IMR-90 (cell line): ENCODE measurements around the gene PHF21A. TPM values are rescaled to one million over a fixed set of nuclear protein-coding genes. Genes with fewer than 3 reads are reported as not detected.

Source experiments
- ATAC-seq: fragments of 200-7000 bp; cut with Tn5 transposase; 2 replicates; pipeline ENCODE4 v1.9.1; 2020; ENCODE audit warnings: low read depth, mild to moderate bottlenecking, moderate library complexity
- BruUV-seq: library from RNA; stranded (reverse); fragments of 400-500 nt; replicated peaks from 2 replicates; lab custom pipeline; 2021; lab: Mats Ljungman, UMichigan
- CTCF ChIA-PET: fragments of 300-600 bp; formaldehyde crosslinking; extraction: SDS; loops from one replicate; lab custom pipeline; 2021; ENCODE audit warnings: antibody characterized with exemption; lab: Yijun Ruan, JAX
- POLR2A ChIA-PET: fragments of 300-600 bp; sonication (Branson Sonifier 250); formaldehyde crosslinking; loops from one replicate; lab custom pipeline; 2022; ENCODE audit warnings: antibody characterized with exemption; ENCODE audit not compliant: unreplicated experiment; lab: Charles Lee
- DNase-seq: peaks from one replicate; pipeline ENCODE4 v3.0.0; 2013
- H2AFZ ChIP-seq: replicated peaks from 2 replicates; pipeline ENCODE3; 2013; ENCODE audit warnings: low read length, mild to moderate bottlenecking; ENCODE audit not compliant: poor library complexity
- H2AK5ac ChIP-seq: 2 replicates; pipeline ENCODE4 v1.6.1; 2013; ENCODE audit warnings: low read depth, low read length, inconsistent platforms
- H2AK9ac ChIP-seq: replicated peaks from 2 replicates; pipeline ENCODE3; 2013; ENCODE audit warnings: mild to moderate bottlenecking, low read depth, low read length, moderate library complexity; ENCODE audit not compliant: poor library complexity
- H2BK120ac ChIP-seq: 2 replicates; pipeline ENCODE4 v1.6.1; 2013; ENCODE audit warnings: low read depth, low read length, inconsistent platforms
- H2BK15ac ChIP-seq: 3 replicates; pipeline ENCODE4 v1.6.1; 2013; ENCODE audit warnings: low read depth, low read length, inconsistent platforms
- H2BK20ac ChIP-seq: 2 replicates; pipeline ENCODE4 v1.6.1; 2013; ENCODE audit warnings: low read depth, mild to moderate bottlenecking, inconsistent platforms, low read length, moderate library complexity
- H2BK5ac ChIP-seq: 2 replicates; pipeline ENCODE4 v1.6.1; 2013; ENCODE audit warnings: mild to moderate bottlenecking, low read depth, low read length, inconsistent platforms; ENCODE audit not compliant: poor library complexity, severe bottlenecking
- H3K14ac ChIP-seq: replicated peaks from 2 replicates; pipeline ENCODE4 v1.6.1; 2013; ENCODE audit warnings: low read depth, low read length, inconsistent platforms
- H3K18ac ChIP-seq: 2 replicates; pipeline ENCODE4 v1.6.1; 2013; ENCODE audit warnings: low read depth, low read length, control low read depth
- H3K23ac ChIP-seq: 2 replicates; pipeline ENCODE4 v1.6.1; 2013; ENCODE audit warnings: low read depth, low read length, inconsistent platforms
- H3K27ac ChIP-seq: 2 replicates; pipeline ENCODE4 v1.5.1; 2013; ENCODE audit warnings: mild to moderate bottlenecking, control low read depth, low read length; ENCODE audit not compliant: insufficient read depth
- H3K27me3 ChIP-seq: 2 replicates; pipeline ENCODE4 v1.6.1; 2013; ENCODE audit warnings: low read length; ENCODE audit not compliant: control insufficient read depth, insufficient read depth
- H3K36me3 ChIP-seq: 2 replicates; pipeline ENCODE4 v1.6.1; 2013; ENCODE audit warnings: low read length, mixed read lengths; ENCODE audit not compliant: control insufficient read depth, insufficient read depth
- H3K4ac ChIP-seq: 2 replicates; pipeline ENCODE4 v1.6.1; 2013; ENCODE audit warnings: low read depth, low read length, inconsistent platforms
- H3K4me1 ChIP-seq: 2 replicates; pipeline ENCODE4 v1.6.1; 2013; ENCODE audit warnings: low read length, mixed read lengths; ENCODE audit not compliant: control insufficient read depth, insufficient read depth
- H3K4me2 ChIP-seq: 2 replicates; pipeline ENCODE4 v1.6.1; 2013; ENCODE audit warnings: low read depth, mild to moderate bottlenecking, control low read depth, low read length, moderate library complexity
- H3K4me3 ChIP-seq: 2 replicates; pipeline ENCODE4 v1.5.1; 2013; ENCODE audit warnings: low read depth, mild to moderate bottlenecking, control low read depth, low read length, moderate library complexity; ENCODE audit not compliant: insufficient read depth
- H3K56ac ChIP-seq: 2 replicates; pipeline ENCODE4 v1.6.1; 2013; ENCODE audit warnings: low read length, inconsistent platforms; ENCODE audit not compliant: insufficient read depth; ENCODE audit errors: extremely low read depth
- H3K79me1 ChIP-seq, 2 experiments: 2 replicates each; pipeline ENCODE4 v1.6.1; 2013; ENCODE audit warnings: low read length in 2 of 2, inconsistent platforms in 1 of 2, low read depth in 1 of 2
- H3K9ac ChIP-seq: 2 replicates; pipeline ENCODE4 v1.6.1; 2013; ENCODE audit warnings: low read depth, low read length, control low read depth
- H3K9me1 ChIP-seq: 2 replicates; pipeline ENCODE4 v1.6.1; 2013; ENCODE audit warnings: low read length, inconsistent platforms; ENCODE audit not compliant: insufficient read depth
- H3K9me3 ChIP-seq: 2 replicates; pipeline ENCODE4 v1.6.1; 2013; ENCODE audit warnings: low read length; ENCODE audit not compliant: control insufficient read depth, insufficient read depth
- H4K20me1 ChIP-seq: 2 replicates; pipeline ENCODE4 v1.6.1; 2013; ENCODE audit warnings: low read length, inconsistent platforms; ENCODE audit not compliant: insufficient read depth
- H4K5ac ChIP-seq: 2 replicates; pipeline ENCODE4 v1.6.1; 2013; ENCODE audit warnings: mild to moderate bottlenecking, low read depth, low read length, control low read depth
- H4K8ac ChIP-seq, 2 experiments: 2 replicates each; pipeline ENCODE4 v1.6.1; 2013; ENCODE audit warnings: low read depth in 2 of 2, low read length in 2 of 2, control low read depth in 1 of 2, inconsistent platforms in 1 of 2
- H4K91ac ChIP-seq: 2 replicates; pipeline ENCODE4 v1.6.1; 2013; ENCODE audit warnings: low read depth, low read length, inconsistent platforms; ENCODE audit not compliant: insufficient read depth
- BHLHE40 ChIP-seq: fragments of 150-350 bp; IDR thresholded peaks from 2 replicates; pipeline ENCODE4 v1.6.1; 2016; ENCODE audit warnings: mild to moderate bottlenecking, low read depth, low read length
- CEBPB ChIP-seq: IDR thresholded peaks from 2 replicates; pipeline ENCODE4 v1.6.1; 2012; ENCODE audit warnings: low read depth, low read length, improper control_type of control experiment
- CHD1 ChIP-seq: IDR thresholded peaks from 2 replicates; pipeline ENCODE4 v1.6.1; 2012; ENCODE audit warnings: low read depth, low read length, improper control_type of control experiment
- FOS ChIP-seq: fragments of 150-350 bp; IDR thresholded peaks from 2 replicates; pipeline ENCODE4 v1.6.1; 2016; ENCODE audit warnings: low read depth, low read length
- MXI1 ChIP-seq: IDR thresholded peaks from 2 replicates; pipeline ENCODE4 v1.6.1; 2012; ENCODE audit warnings: low read depth, mild to moderate bottlenecking, low read length, moderate library complexity, borderline replicate concordance
- NFE2L2 ChIP-seq: fragments of 150-350 bp; IDR thresholded peaks from 2 replicates; pipeline ENCODE4 v1.6.1; 2016; ENCODE audit warnings: low read depth, mild to moderate bottlenecking, low read length
- POLR2A ChIP-seq: IDR thresholded peaks from 2 replicates; pipeline ENCODE4 v1.6.1; 2012; ENCODE audit warnings: mild to moderate bottlenecking, low read depth, low read length
- RCOR1 ChIP-seq: IDR thresholded peaks from 2 replicates; pipeline ENCODE4 v1.6.1; 2012; ENCODE audit warnings: mild to moderate bottlenecking, low read length, improper control_type of control experiment; ENCODE audit not compliant: insufficient replicate concordance
- RFX5 ChIP-seq: IDR thresholded peaks from 2 replicates; pipeline ENCODE4 v1.8.0; 2012; ENCODE audit warnings: low read depth, mild to moderate bottlenecking, low read length, moderate library complexity
- SMC3 ChIP-seq: fragments of 150-350 bp; IDR thresholded peaks from 2 replicates; pipeline ENCODE4 v1.6.1; 2016; ENCODE audit warnings: low read depth, mild to moderate bottlenecking, antibody characterized with exemption, low read length, moderate library complexity
- USF2 ChIP-seq: fragments of 150-350 bp; IDR thresholded peaks from 2 replicates; pipeline ENCODE4 v1.6.1; 2017; ENCODE audit warnings: mild to moderate bottlenecking, antibody characterized with exemption, low read length, low read depth
- WGBS, 2 experiments: methylation state at CpG; one replicate each; pipeline versions ENCODE4 v1.1.5 to v1.1.7; 2013; ENCODE audit warnings: missing lambda C conversion rate in 2 of 2; ENCODE audit not compliant: insufficient read length in 1 of 2; ENCODE audit errors: extremely low coverage in 2 of 2; 5-methylcytosine and 5-hydroxymethylcytosine counted together
- dilution Hi-C: fragments of 300-500 bp; cut with HindIII; formaldehyde crosslinking; loops from one replicate; pipeline ENCODE4 v1.14.3; 2018; ENCODE audit warnings: low sequenced_read_pairs; ENCODE audit not compliant: unreplicated experiment
- in situ Hi-C: fragments of 300-500 bp; cut with MboI; formaldehyde crosslinking; loops from 3 replicates; pipeline ENCODE4 v1.14.3; 2019; ENCODE audit warnings: low sequenced_read_pairs, inconsistent platforms, mixed read lengths
- intact Hi-C: fragments of 100-400 bp; cut with micrococcal nuclease; formaldehyde crosslinking; loops from 2 replicates; pipeline ENCODE4 v1.10.0; 2022
- polyA plus RNA-seq, 3 experiments: library from polyadenylated mRNA; depleted of rRNA; stranded (reverse); fragments of >200 nt; gene quantifications; 2 replicates each; pipeline ENCODE4 v1.2.3, GENCODE V29; 2012; ENCODE audit warnings: low replicate concordance in 1 of 3
- total RNA-seq: library from RNA; depleted of rRNA; stranded (reverse); fragments of >200 nt; gene quantifications from 2 replicates; pipeline ENCODE4 v1.2.3, GENCODE V29; 2012
- TF ChIP-seq, protein P1 (sequence below): fragments of 150-350 bp; IDR thresholded peaks from 2 replicates; pipeline ENCODE4 v1.6.1; 2016; ENCODE audit warnings: low read depth, mild to moderate bottlenecking, low read length, moderate library complexity, borderline replicate concordance
- TF ChIP-seq, protein P2 (sequence below): conservative IDR thresholded peaks from 2 replicates; pipeline ENCODE4 v1.5.1; 2012; ENCODE audit warnings: mild to moderate bottlenecking, low read depth, low read length, improper control_type of control experiment

The PHF21A gene
- total and polyA plus RNA-seq, 2 of the 4 experiments (the other 2 are of a cell fraction) = 9.0 to 20.6 TPM

DNA sequence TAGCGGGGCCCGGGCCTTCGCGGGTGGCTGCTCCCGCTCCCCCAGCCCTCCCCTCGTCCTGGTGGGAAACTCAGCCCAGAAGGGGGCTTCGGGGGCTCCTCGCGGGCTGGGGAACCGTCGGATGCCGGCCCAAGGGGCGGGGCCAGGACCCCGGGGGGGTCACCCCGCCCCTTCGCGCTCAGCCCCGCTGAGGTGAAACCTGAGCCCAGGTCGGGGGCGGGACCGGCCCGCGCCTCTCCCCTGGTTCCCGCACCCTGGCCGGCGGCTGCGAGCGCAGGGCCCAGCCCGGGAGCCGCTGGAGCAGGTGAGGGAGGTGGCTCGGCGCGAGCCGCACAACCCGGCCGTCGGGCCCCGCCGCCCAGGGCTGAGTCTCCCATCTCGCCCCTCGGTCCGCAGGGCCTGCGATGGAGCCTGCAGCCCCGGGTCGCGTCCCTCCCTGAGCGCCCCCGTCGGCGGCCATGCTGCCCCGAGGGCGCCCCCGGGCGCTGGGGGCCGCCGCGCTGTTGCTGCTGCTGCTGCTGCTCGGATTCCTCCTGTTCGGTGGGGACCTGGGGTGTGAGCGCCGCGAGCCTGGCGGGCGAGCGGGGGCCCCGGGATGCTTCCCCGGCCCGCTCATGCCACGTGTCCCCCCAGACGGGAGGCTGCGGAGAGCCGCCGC is 198.7 kb downstream of the PHF21A start, which contains the start of gene LARGE2:
Gene LARGE2 (plus strand): TSS at position 232 of the 658 bp plus-strand sequence. CDS start 227 bp downstream, at position 459.
- H3K9me1 ChIP-seq = 0 out of 2 replicates have a peak, but pooled peaks cover 5% of the 10 kb centered on the region
- H3K18ac ChIP-seq = no peak within 1 kb of the TSS
- no peak within 1 kb of the TSS for H3K4ac ChIP-seq
- no peak within 1 kb of the TSS for H4K5ac ChIP-seq
- ChIA-PET POLR2A (no interaction called here), CTCF (no interaction called here)
- no peak within 1 kb of the TSS for H4K8ac ChIP-seq
- no peak within 1 kb of the TSS for H3K27ac ChIP-seq
- no peak within 1 kb of the TSS for H2BK5ac ChIP-seq
- no peak within 1 kb of the TSS for H2AK5ac ChIP-seq
- H3K23ac ChIP-seq = no peak within 1 kb of the TSS
- H2AFZ ChIP-seq = peak within 1 kb of the TSS; percentile 76
- no peak within 1 kb of the TSS for H3K56ac ChIP-seq
- TF ChIP-seq SMC3 = no peak
- no peak for TF ChIP-seq RCOR1
- no peak for TF ChIP-seq USF2
- TF ChIP-seq, protein P1, sequence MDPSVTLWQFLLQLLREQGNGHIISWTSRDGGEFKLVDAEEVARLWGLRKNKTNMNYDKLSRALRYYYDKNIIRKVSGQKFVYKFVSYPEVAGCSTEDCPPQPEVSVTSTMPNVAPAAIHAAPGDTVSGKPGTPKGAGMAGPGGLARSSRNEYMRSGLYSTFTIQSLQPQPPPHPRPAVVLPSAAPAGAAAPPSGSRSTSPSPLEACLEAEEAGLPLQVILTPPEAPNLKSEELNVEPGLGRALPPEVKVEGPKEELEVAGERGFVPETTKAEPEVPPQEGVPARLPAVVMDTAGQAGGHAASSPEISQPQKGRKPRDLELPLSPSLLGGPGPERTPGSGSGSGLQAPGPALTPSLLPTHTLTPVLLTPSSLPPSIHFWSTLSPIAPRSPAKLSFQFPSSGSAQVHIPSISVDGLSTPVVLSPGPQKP = no peak
- TF ChIP-seq FOS = no peak
- TF ChIP-seq CEBPB = no peak
- TF ChIP-seq BHLHE40 = no peak
- TF ChIP-seq POLR2A = no peak
- TF ChIP-seq NFE2L2 = no peak
- no peak for TF ChIP-seq RFX5
- TF ChIP-seq, protein P2, sequence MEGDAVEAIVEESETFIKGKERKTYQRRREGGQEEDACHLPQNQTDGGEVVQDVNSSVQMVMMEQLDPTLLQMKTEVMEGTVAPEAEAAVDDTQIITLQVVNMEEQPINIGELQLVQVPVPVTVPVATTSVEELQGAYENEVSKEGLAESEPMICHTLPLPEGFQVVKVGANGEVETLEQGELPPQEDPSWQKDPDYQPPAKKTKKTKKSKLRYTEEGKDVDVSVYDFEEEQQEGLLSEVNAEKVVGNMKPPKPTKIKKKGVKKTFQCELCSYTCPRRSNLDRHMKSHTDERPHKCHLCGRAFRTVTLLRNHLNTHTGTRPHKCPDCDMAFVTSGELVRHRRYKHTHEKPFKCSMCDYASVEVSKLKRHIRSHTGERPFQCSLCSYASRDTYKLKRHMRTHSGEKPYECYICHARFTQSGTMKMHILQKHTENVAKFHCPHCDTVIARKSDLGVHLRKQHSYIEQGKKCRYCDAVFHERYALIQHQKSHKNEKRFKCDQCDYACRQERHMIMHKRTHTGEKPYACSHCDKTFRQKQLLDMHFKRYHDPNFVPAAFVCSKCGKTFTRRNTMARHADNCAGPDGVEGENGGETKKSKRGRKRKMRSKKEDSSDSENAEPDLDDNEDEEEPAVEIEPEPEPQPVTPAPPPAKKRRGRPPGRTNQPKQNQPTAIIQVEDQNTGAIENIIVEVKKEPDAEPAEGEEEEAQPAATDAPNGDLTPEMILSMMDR = no peak
- TF ChIP-seq CHD1 = no peak
- no peak for TF ChIP-seq MXI1
- no peak within 1 kb of the TSS for H3K4me2 ChIP-seq
- no peak within 1 kb of the TSS for H2BK20ac ChIP-seq
- dilution Hi-C loops = no loop called here
- no TSS peak for BruUV-seq
- ATAC-seq = no peak
- H3K9me3 ChIP-seq = no peaks in the 10 kb centered on the region
- H3K27me3 ChIP-seq = peaks cover 47% of the 10 kb centered on the region
- in situ Hi-C loops = no loop called here
- 3% methylated on average over 42 of the region's 73 CpGs; no CpG with 5 or more reads in 1 of the 2 experiments for WGBS, 2 experiments
- no peak within 1 kb of the TSS for H3K4me3 ChIP-seq
- peaks cover 0 to under 1% of the 10 kb centered on the region in 2 experiments; a peak in 2 of 4 replicates for H3K79me1 ChIP-seq
- no peak within 1 kb of the TSS for H3K14ac ChIP-seq
- H3K9ac ChIP-seq = no peak within 1 kb of the TSS
- no peak within 1 kb of the TSS for H4K91ac ChIP-seq
- no peaks in the 10 kb centered on the region for H3K4me1 ChIP-seq
- intact Hi-C loops = no loop called here
- no peak for DNase-seq
- no peak within 1 kb of the TSS for H2BK120ac ChIP-seq
- no peaks in the 10 kb centered on the region for H3K36me3 ChIP-seq
- no peak within 1 kb of the TSS for H2AK9ac ChIP-seq
- peaks cover 1% of the 10 kb centered on the region for H4K20me1 ChIP-seq
- no peak within 1 kb of the TSS for H2BK15ac ChIP-seq
